WI38 (cell line): ENCODE data around the gene NUP214.
"Not testable (repeated sequence)": the region's sequence is repeated elsewhere in the genome, so short reads cannot be mapped to it uniquely, and the experiment has no call there.

Source experiments
- H3K4me3 ChIP-seq: 2 replicates; pipeline ENCODE4 v1.5.1; 2011; ENCODE audit warnings: low read depth, mild to moderate bottlenecking, control low read depth, low read length
- CTCF ChIP-seq: IDR thresholded peaks from 2 replicates; pipeline ENCODE4 v1.5.1; 2012; ENCODE audit warnings: low read depth, mild to moderate bottlenecking, control low read depth, low read length

Gene NUP214

GRCh38 chr9:131187957-131188356 lies 62.6 kb downstream of the NUP214 start:
- TF ChIP-seq CTCF, result no peak
- no peak overlapping the region for H3K4me3 ChIP-seq

GRCh38 chr9:131188976-131189375 lies 63.6 kb downstream of the NUP214 start:
- no peak overlapping the region for H3K4me3 ChIP-seq
- no peak for TF ChIP-seq CTCF

DNA sequence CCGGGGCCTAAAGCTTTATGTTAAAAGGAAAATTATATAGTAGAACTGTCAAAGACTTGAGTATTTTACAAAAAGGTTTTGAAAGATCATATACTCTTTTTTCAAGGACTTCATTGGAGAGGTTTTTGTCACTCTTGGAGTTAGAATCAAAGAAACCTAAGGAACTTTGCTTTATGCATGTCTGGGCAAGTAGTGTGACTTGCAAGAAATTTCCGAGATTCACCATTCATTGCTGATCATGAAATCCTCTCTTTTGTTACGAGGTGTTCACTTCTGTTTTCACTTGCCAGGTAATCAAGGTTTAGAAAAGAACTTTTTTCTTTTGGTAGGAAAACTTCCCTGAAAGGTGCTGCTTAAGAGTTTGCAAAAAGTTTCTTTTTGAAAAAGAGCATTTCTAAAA lies 64.8 kb downstream of the NUP214 start:
- H3K4me3 ChIP-seq, result no peak overlapping the region
- no peak for TF ChIP-seq CTCF

DNA sequence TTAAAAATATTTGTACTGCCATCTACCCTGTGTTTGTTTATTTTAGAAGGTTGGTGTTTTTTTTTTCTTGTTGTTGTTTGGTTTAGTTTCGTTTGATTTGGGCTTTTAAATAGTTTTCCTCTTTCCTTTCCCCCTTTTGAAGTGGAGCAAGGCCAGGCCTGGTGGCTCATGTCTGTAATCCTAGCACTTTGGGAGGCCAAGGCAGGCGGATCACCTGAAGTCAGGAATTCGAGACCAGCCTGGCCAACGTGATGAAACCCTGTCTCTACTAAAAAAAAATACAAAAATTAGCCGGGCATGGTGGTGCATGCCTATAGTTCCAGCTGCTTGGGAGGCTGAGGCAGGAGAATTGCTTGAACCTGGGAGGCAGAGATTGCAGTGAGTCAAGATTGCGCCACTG lies 65.6 kb downstream of the NUP214 start:
- H3K4me3 ChIP-seq, result not testable (repeated sequence)

- no peak for TF ChIP-seq CTCF
Observed at GRCh38 chr9:131191857-131192256, 66.5 kb downstream of the NUP214 start.

DNA sequence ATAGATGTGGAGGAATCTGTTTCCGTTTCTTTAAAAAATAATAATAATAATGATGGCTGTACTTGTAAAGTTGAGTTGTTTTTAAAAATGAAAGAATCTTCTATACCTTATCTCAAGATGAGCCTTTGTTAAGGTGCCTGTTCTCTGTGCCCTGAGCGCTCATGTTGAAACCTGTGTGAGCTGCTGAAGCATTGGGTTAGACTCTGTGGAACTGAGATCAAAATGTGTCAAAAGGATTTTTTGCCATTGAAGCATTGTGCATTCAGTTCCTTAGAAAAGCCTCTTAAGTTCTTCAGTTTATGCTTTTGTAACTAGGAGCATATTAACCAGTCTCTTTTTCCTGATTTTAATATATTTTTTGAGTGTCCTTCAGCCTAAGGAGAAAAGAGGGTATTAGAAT lies 67.7 kb downstream of the NUP214 start:
- no peak for TF ChIP-seq CTCF

More at GRCh38 chr9:131191857-131192256, 66.5 kb downstream of the NUP214 start:
- no peak overlapping the region for H3K4me3 ChIP-seq

DNA sequence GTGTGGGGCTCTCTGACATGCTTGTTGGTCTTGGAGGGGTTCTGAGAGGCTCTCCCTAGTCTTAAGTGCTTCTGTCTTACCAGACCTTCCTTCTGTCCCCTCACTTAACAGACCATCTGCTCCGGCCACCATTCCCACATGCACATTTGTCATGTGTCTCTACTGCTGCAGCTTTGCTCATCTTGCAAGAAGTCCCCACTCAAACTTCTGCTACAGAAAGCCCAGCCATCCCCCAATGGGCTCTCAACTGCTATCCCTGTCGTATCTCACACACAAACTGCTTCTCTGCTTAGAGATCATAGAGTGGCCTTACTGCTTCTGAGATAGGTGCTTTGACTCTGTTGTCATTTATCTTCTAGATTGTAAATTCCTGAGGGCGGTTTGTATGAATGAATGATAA lies 69.4 kb downstream of the NUP214 start:
- no peak for TF ChIP-seq CTCF
- H3K4me3 ChIP-seq, result no peak overlapping the region

More for the DNA sequence above, 67.7 kb downstream of the NUP214 start:
- H3K4me3 ChIP-seq, result no peak overlapping the region

DNA sequence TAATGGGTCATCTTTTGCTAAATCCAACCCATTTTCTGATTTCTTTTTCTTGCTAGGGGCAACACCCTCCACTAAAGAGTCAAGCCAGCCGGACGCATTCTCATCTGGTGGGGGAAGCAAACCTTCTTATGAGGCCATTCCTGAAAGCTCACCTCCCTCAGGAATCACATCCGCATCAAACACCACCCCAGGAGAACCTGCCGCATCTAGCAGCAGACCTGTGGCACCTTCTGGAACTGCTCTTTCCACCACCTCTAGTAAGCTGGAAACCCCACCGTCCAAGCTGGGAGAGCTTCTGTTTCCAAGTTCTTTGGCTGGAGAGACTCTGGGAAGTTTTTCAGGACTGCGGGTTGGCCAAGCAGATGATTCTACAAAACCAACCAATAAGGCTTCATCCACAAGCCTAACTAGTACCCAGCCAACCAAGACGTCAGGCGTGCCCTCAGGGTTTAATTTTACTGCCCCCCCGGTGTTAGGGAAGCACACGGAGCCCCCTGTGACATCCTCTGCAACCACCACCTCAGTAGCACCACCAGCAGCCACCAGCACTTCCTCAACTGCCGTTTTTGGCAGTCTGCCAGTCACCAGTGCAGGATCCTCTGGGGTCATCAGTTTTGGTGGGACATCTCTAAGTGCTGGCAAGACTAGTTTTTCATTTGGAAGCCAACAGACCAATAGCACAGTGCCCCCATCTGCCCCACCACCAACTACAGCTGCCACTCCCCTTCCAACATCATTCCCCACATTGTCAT lies 72.0 kb downstream of the NUP214 start:
- TF ChIP-seq CTCF, result no peak
- H3K4me3 ChIP-seq, result no peak overlapping the region
